ENCODE measurements around the gene ELOVL5.

Gene ELOVL5

GRCh38 chr6:53239526-53239925 is 109.2 kb downstream of the ELOVL5 start:
- DNase-seq (ENCODE audit: low spot score), result no peak

GRCh38 chr6:53238311-53238710 is 110.4 kb downstream of the ELOVL5 start:
- DNase-seq (ENCODE audit: low spot score), result no peak

- no peak for DNase-seq (ENCODE audit: low spot score)
Observed at GRCh38 chr6:53236241-53236640, 112.5 kb downstream of the ELOVL5 start.

- DNase-seq (ENCODE audit: low spot score), result no peak
Observed at GRCh38 chr6:53235508-53235907, 113.2 kb downstream of the ELOVL5 start.

- DNase-seq (ENCODE audit: low spot score), result no peak
Observed at GRCh38 chr6:53233309-53233708, 115.4 kb downstream of the ELOVL5 start.

- DNase-seq (ENCODE audit: low spot score), result no peak
Observed at GRCh38 chr6:53230775-53231467, 117.8 kb downstream of the ELOVL5 start.

GRCh38 chr6:53227847-53228246 is 120.9 kb downstream of the ELOVL5 start:
- DNase-seq (ENCODE audit: low spot score), result no peak

- no peak for DNase-seq (ENCODE audit: low spot score)
Observed at GRCh38 chr6:53220605-53221004, 128.1 kb downstream of the ELOVL5 start.
